HG02588 (cell line): Measurements from ENCODE around the gene WWOX.

ENCODE experiments used
- ATAC-seq: cut with Tn5 transposase; IDR thresholded peaks from one replicate; pipeline ENCODE4 v1.9.1; 2021; ENCODE audit warnings: mild to moderate bottlenecking, moderate library complexity; ENCODE audit not compliant: unreplicated experiment

The WWOX gene

DNA sequence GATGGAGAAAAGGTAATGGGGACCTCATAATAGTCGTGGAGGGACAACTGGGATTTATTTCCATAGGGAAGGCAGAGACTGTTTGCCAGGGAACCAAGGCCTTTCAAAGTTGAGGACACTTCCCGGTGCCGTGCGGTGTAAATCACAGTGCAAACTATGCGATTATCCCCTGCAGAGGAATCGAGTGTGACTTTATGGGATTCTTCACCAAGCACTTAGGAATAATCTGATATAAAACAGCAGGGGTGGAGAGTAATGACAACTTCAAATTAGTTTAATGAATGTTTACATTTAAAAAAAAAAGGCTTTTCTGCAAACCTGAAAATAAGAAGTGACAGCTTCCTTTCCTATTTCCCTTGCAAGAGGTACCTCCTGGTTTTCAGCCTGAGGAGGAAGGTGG lies 962.9 kb downstream of the WWOX start:
- no peak for ATAC-seq

DNA sequence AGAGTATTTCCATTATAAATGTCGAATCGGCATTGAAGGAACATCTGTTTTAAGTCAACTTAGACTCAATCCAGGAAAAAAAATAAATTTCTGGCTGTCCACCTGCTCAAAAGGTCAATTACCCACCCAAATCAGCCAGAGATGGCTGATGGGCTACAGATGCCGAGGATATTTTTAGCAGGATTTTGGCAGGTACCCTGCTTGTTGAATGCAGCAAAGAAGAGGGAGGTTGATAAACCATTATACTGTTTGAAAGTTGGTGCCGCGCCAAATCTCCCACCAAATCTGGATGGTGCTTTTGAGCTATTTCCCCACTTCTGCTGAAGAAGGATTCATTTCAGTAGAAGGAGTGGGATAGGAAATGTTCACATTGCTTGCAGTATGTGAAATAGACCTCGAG lies 963.4 kb downstream of the WWOX start:
- no peak for ATAC-seq

DNA sequence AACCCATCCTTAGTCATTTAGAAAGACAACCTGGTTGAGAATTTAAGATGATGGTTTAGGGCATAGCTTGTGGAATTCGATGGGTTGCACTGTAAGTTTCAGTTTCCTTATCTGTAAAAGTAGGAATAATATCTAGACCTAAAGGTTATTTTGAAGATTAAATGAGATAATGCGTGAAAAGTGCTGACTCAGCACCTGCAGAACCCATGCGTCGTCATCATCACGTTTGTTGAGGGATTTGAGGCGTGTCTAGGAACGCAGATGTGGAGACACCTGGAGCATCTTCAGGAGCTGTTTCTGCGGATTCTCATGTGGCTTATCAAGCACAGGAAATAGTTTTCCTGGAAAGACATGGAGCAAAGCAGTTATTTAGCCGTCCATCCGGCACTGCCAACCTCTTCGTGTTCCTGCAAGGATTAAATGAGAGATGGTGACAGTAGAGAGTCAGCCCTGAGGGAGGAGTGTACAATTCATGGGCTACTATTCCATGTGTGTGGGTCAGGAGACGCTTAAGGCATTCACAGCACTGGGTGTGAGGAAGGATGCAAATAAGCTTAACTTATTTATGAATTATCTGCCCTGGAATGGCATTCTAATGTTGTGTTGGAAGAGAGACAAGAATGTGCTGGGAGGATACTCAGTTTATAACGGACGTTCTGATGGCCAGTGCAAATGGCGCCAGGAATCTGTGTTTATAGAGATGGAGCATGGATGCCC lies 965.0 kb downstream of the WWOX start:
- ATAC-seq, result no peak

- ATAC-seq, result no peak
These were observed 967.1 kb downstream of the WWOX start for GRCh38 chr16:79066561-79066960.

DNA sequence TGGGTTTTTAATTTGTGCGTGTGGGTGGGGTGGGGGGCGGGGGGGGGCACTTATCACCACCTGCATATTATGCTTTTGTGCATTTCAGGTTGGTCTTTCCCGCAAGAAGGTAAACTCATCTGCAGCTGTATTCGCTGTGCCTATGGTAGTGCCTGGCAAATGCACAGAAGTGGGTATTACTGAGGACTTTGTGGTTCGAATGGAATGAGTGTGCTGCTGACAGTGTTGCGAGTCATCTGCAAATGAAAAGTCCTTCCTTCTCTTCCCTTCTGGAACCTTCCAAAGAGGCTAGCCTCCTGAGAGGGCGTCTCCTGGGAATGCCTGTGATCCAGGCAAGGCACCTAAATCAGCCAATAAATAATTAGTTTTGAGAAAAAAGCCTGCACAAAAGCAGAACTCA lies 968.1 kb downstream of the WWOX start:
- ATAC-seq, result no peak

DNA sequence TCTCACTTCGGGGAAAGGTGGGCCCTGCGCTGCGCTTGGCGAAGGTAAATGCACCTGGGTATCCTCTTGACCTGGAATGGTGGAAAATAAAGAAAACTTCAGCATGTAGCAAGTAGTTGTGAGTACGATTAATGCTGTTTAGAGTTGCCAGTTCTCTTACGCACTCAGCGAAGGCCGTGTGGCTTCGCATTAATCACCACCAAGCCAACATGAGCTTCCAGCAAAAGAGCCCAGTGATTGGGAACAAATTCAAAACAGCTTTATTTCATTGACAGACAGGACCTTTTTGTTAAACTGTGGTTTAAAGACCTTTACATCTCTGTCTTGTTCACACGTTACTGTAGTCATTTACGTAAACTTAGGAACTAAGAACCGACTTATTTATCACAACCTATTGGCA lies 969.7 kb downstream of the WWOX start:
- ATAC-seq, result no peak

- ATAC-seq, result no peak
These were observed 970.2 kb downstream of the WWOX start for GRCh38 chr16:79069633-79070032.

DNA sequence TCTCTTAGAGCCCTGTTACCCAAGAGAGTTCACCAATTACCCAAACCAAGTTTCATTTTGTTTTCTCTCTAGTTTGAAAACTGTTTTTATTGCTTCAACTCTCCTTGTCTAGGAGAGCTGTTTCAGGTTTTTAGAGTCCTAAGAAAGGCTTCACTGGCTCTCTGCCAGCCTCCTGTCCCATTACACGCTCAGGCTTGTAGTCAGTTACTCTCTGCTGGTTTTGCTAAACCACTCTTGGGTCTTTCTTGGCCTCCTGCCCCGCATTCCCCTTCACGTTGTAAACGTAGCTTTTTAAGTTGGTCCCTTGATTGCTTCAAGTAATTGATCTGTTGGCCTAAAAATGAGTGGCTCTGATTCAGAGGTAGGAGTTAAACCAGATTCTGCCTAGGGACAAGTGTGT lies 972.0 kb downstream of the WWOX start:
- no peak for ATAC-seq

DNA sequence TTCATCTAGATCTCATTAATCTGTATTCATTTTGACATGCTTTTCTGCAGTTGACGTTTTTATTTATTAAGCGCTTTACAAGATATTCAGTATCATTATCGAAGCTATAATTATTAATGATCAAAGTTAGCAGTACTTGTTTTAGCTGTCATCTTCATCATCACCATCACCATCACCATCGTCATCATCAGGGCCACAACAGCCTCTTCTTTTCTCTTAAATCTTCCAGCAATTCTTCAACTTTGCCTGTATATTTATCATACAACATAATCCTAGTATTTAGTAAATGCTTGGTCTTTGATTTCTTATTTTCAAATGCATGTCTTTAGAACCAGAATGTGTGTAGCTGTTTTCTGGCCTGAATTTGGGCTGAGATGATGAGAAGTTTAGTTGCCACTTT lies 973.1 kb downstream of the WWOX start:
- ATAC-seq, result no peak

- no peak for ATAC-seq
These were observed 974.1 kb downstream of the WWOX start for GRCh38 chr16:79073566-79073965.

- ATAC-seq, result no peak
These were observed 975.1 kb downstream of the WWOX start for GRCh38 chr16:79074541-79074940.

- no peak for ATAC-seq
These were observed 975.5 kb downstream of the WWOX start for GRCh38 chr16:79074951-79075350.

DNA sequence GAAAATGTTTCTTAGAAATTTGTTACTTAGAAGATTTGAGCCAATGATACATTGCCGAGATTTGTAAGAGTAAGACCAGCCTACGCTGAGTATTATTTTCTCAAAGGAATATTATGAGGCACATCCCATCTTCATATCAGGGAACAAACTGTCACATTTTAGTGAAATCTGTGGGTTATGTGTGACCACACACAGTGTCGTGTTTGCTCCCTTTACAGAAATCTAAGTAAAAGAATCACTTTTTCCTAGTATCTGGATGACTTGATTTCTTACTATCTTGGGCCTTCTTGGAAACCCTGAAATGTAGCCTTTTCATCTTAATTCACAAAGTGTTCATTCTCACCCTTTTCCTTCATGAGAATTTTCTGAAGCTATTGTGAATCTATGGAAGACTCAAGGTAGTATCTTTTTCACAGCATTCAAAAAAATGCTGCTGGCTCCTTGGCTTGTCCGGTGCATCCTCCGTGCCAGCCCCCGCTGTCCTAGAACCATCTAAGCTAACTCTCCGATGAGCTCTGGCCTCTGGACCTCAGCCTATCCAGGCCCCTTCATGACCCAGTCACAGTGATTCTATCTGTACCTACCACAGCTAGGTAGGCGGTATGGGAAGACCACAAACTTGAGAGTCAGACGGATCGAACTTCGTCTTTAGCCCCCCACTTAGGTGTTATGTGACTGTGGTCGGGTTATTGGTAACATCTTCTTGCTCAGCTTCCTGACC lies 976.8 kb downstream of the WWOX start:
- no peak for ATAC-seq

DNA sequence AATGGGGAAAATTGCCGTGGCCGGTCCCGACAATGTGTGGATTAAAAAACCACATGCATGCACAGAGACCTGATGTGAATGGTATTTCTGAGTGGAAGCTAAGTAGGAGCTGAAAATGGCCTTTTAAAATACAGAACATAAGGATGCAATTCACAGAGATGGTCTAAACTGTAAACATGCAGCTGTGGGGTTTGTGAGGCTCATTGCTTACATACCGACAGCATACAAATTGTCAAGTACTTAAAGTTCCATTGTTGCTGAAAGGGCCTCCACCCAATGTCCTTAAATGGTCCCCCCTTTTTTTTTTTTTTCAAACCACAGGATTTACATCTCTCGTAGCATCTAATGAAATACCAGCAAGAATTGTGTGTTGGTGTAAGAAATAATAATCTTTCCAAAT lies 977.9 kb downstream of the WWOX start:
- ATAC-seq, result no peak

- no peak for ATAC-seq
These were observed 980.4 kb downstream of the WWOX start for GRCh38 chr16:79079656-79080420.

DNA sequence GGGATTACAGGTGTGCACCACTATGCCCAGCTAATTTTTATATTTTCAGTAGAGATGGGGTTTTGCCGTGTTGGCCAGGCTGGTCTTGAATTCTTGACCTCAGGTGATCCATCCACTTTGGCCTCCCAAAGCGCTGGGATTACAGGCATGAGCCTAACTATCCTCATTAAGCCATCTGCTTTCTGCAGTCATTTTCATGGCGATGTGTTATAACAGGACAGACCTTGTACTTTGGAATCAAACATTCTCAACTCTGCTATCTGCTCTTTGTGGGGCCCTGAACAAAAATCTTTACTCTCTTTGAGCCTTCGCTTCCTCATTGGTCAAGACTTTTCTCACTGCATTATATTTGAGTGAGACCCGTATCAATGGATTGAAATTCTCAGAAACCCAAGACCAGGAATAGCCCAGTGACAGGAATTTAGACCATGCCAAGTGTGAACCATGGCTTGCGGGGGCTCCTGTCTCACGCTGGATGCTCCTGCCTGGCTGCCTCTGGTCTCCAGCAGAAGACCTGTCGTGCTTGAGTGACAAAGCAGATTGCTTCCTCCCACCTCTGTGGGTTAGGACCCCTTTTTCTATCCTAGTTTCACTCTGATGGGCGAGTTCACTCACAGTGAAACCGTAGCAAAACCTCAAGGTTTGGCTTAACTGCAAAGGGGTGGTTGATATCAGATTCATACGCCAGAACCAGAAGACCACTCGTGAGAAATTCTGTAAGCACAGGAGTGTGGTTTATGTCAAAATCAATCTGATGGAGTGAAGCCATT lies 982.0 kb downstream of the WWOX start:
- ATAC-seq, result no peak

- no peak for ATAC-seq
These were observed 983.5 kb downstream of the WWOX start for GRCh38 chr16:79082970-79083369.

DNA sequence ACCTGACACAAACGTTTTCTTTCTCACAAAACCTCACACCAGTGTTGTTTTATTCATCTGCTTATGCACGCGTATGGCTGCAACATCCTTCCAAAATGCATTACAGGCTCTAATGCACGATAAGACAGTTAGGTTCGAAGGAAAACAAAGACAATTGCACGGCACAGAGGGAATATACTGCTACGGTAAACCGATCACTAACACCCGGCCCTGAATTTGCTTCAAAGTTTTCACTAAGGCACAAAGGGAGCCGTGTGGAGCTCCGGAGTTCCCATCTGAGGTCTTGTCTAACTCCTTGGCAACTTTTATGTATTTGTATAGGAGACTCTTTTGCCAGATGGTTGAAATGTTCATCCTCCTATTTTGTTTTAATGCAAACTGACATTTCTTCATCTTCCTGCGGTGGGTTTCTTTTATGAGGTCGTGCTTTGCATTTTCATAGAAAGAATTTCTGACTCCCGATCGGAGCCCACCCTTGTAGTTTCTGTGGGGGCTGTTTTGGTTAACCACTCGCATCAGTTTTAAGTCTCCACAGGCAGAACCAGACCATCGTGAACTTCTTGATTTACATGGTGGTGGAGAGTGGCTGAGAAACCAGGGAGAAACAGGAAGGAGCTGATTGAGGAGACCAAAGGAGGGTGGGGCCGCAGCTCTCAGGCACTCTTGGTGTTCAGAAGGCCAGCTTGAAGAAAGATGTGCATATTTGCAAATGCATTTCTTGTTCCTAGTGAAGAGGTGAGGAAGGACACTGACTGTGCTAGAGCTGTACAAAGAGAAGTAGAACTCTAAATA lies 984.2 kb downstream of the WWOX start:
- no peak for ATAC-seq

DNA sequence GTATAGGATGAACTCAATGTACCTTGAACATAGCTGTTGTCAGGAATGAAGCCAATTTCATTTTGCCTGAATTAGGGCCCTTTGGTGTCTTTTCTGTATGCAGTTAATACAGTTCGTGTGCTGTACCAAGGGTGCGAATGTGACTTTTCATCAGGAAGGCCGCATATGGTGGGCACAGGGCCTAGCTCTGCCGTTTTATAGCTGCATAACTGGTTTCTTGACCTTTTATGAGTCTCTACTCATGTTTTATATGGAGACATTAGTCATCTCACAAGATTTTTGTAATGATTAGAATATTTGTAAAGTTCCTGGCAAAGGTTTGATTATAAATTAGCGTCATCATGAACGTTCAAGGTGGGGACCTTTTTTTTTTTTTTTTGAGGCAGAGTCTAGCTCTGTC lies 989.5 kb downstream of the WWOX start:
- no peak for ATAC-seq

- no peak for ATAC-seq
These were observed 990.4 kb downstream of the WWOX start for GRCh38 chr16:79089735-79090284.
